Esophagus muscularis mucosa (tissue), 4 donors: ENCODE data around the gene HERPUD1. TPM values are rescaled to one million over a fixed set of nuclear protein-coding genes. Genes with fewer than 3 reads are reported as not detected.

ENCODE experiments used
- DNase-seq: peaks from one replicate; pipeline ENCODE4 v3.0.0-alpha.2; 2017; ENCODE audit errors: extremely low spot score
- H3K27ac ChIP-seq, 4 donors: fragments of 200-600 bp; sonication (generic); replicated peaks in 1 of 4; 1 replicate in 3 of 4; 2 replicates in 1 of 4; pipeline ENCODE4 v1.5.1; 2016 to 2019; ENCODE audit warnings: mild to moderate bottlenecking in 1 of 4
- H3K27me3 ChIP-seq, 4 donors: fragments of 200-600 bp; sonication (generic); one replicate each; pipeline versions ENCODE4 v1.5.1 to v1.6.0; 2016 to 2019
- H3K36me3 ChIP-seq, 4 donors: fragments of 200-600 bp; sonication (generic); one replicate each; pipeline ENCODE4 v1.5.1; 2016 to 2019
- H3K4me1 ChIP-seq, 4 donors: fragments of 200-600 bp; sonication (generic); one replicate each; pipeline ENCODE4 v1.5.1; 2016 to 2019
- H3K4me3 ChIP-seq, 4 donors: fragments of 200-600 bp; sonication (generic); 1 replicate in 2 of 4; 2 replicates in 2 of 4; pipeline ENCODE4 v1.5.1; 2016 to 2019; ENCODE audit warnings: mild to moderate bottlenecking in 4 of 4, moderate library complexity in 1 of 4
- H3K9me3 ChIP-seq, 4 donors: fragments of 200-600 bp; sonication (generic); 1 replicate in 3 of 4; 2 replicates in 1 of 4; pipeline ENCODE4 v1.5.1; 2016 to 2019
- EP300 ChIP-seq: sonication (generic); formaldehyde crosslinking; IDR thresholded peaks from one replicate; pipeline ENCODE4 v1.6.1; 2017; ENCODE audit warnings: antibody characterized with exemption
- POLR2A ChIP-seq: fragments of 450-650 bp; IDR thresholded peaks from one replicate; pipeline ENCODE4 v1.6.1; 2017; ENCODE audit warnings: antibody characterized with exemption, moderate library complexity, mild to moderate bottlenecking, low read depth
- POLR2AphosphoS5 ChIP-seq, 2 donors: sonication (generic); formaldehyde crosslinking; IDR thresholded peaks; one replicate each; pipeline ENCODE4 v1.6.1; 2017; ENCODE audit warnings: antibody characterized with exemption in 2 of 2
- WGBS: methylation state at CpG from one replicate; pipeline ENCODE4 v1.1.5; 2018; 5-methylcytosine and 5-hydroxymethylcytosine counted together
- intact Hi-C: fragments of 100-400 bp; cut with DNase I; formaldehyde crosslinking; loops from one replicate; pipeline ENCODE4 v1.15.1; 2023
- total RNA-seq, 4 donors: library from RNA; depleted of rRNA; stranded (reverse); fragments of >200 nt; gene quantifications; one replicate each; pipeline versions ENCODE4 v1.1.0 to v1.2.1, GENCODE V29; 2016
- TF ChIP-seq, protein P1 (sequence below), 3 experiments: fragments of 200-600 bp in 2 of 3; fragments of 450-650 bp in 1 of 3; sonication (generic) in 2 of 3; IDR thresholded peaks; one replicate each; pipeline ENCODE4 v1.5.1; 2017 to 2019; ENCODE audit warnings: antibody characterized with exemption in 3 of 3, mild to moderate bottlenecking in 2 of 3, moderate library complexity in 1 of 3

Gene HERPUD1
- total RNA-seq, 4 donors from 2014 or later, result 64.0 to 99.7 (median 71.5) TPM

GRCh38 chr16:56919099-56919800 is 12.7 kb upstream of the HERPUD1 start:
- Histone ChIP-seq H3K27ac (no peak overlapping the region), H3K9me3 (no peaks in the 10 kb centered on the region), H3K4me3 (no peak overlapping the region), H3K27me3 (peaks cover 0 to 3% (median 0%) of the 10 kb centered on the region in 4 donors), H3K4me1 (peaks cover 8 to 19% (median 10%) of the 10 kb centered on the region in 4 donors), H3K36me3 (no peaks in the 10 kb centered on the region)
- TF ChIP-seq, protein P1, sequence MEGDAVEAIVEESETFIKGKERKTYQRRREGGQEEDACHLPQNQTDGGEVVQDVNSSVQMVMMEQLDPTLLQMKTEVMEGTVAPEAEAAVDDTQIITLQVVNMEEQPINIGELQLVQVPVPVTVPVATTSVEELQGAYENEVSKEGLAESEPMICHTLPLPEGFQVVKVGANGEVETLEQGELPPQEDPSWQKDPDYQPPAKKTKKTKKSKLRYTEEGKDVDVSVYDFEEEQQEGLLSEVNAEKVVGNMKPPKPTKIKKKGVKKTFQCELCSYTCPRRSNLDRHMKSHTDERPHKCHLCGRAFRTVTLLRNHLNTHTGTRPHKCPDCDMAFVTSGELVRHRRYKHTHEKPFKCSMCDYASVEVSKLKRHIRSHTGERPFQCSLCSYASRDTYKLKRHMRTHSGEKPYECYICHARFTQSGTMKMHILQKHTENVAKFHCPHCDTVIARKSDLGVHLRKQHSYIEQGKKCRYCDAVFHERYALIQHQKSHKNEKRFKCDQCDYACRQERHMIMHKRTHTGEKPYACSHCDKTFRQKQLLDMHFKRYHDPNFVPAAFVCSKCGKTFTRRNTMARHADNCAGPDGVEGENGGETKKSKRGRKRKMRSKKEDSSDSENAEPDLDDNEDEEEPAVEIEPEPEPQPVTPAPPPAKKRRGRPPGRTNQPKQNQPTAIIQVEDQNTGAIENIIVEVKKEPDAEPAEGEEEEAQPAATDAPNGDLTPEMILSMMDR (IDR thresholded peaks at IDR 0.05), result no peak
- no peak for TF ChIP-seq POLR2AphosphoS5 (IDR thresholded peaks at IDR 0.05)
- TF ChIP-seq EP300, result no peak
- TF ChIP-seq POLR2A, result no peak
- no peak for DNase-seq
- intact Hi-C loops, result no loop called here
- WGBS, result 88% methylated on average over 11 of the region's 11 CpGs

- Histone ChIP-seq H3K4me3 (no peak overlapping the region), H3K27me3 (peaks cover 0 to 3% (median 0%) of the 10 kb centered on the region in 4 donors), H3K27ac (no peak overlapping the region), H3K36me3 (no peaks in the 10 kb centered on the region), H3K9me3 (no peaks in the 10 kb centered on the region), H3K4me1 (peaks cover 4 to 7% (median 5%) of the 10 kb centered on the region in 4 donors)
- WGBS, result 75% methylated on average over 4 of the region's 4 CpGs
- TF ChIP-seq, protein P1 (IDR thresholded peaks at IDR 0.05), result no peak
- TF ChIP-seq POLR2AphosphoS5 (IDR thresholded peaks at IDR 0.05) (no peak), POLR2A (no peak)
- intact Hi-C loops, result no loop called here
- no peak for DNase-seq
Measured at GRCh38 chr16:56921571-56921970, 10.4 kb upstream of the HERPUD1 start.

GRCh38 chr16:56923481-56924091 is 8.4 kb upstream of the HERPUD1 start:
- DNase-seq, result no peak
- Histone ChIP-seq H3K27ac (no peak overlapping the region), H3K36me3 (no peaks in the 10 kb centered on the region), H3K27me3 (no peaks in the 10 kb centered on the region), H3K4me1 (no peaks in the 10 kb centered on the region), H3K4me3 (no peak overlapping the region), H3K9me3 (no peaks in the 10 kb centered on the region)
- intact Hi-C loops, result no loop called here
- TF ChIP-seq EP300 (no peak), POLR2A (no peak), POLR2AphosphoS5 (IDR thresholded peaks at IDR 0.05) (no peak)
- TF ChIP-seq, protein P1 (IDR thresholded peaks at IDR 0.05), result no peak
- 88% methylated on average over 9 of the region's 9 CpGs for WGBS

GRCh38 chr16:56927471-56927870 is 4.5 kb upstream of the HERPUD1 start:
- Histone ChIP-seq H3K36me3 (no peaks in the 10 kb centered on the region), H3K27ac (no peak overlapping the region), H3K27me3 (no peaks in the 10 kb centered on the region), H3K4me1 (peaks cover 7 to 14% (median 10%) of the 10 kb centered on the region in 4 donors), H3K9me3 (no peaks in the 10 kb centered on the region), H3K4me3 (no peak overlapping the region)
- 58% methylated on average over 2 of the region's 2 CpGs for WGBS
- TF ChIP-seq, protein P1 (IDR thresholded peaks at IDR 0.05), result no peak
- no peak for TF ChIP-seq POLR2A
- no peak for TF ChIP-seq POLR2AphosphoS5 (IDR thresholded peaks at IDR 0.05)
- intact Hi-C loops, result no loop called here
- no peak for DNase-seq
